GM18867 (cell line): ENCODE data around the gene MED25.

ENCODE experiments used
- ATAC-seq: cut with Tn5 transposase; IDR thresholded peaks from one replicate; pipeline ENCODE4 v1.9.1; 2021; ENCODE audit warnings: mild to moderate bottlenecking, moderate library complexity; ENCODE audit not compliant: unreplicated experiment

Gene MED25

GRCh38 chr19:49855676-49856573 is 37.8 kb downstream of the MED25 start:
- ATAC-seq: no peak

DNA sequence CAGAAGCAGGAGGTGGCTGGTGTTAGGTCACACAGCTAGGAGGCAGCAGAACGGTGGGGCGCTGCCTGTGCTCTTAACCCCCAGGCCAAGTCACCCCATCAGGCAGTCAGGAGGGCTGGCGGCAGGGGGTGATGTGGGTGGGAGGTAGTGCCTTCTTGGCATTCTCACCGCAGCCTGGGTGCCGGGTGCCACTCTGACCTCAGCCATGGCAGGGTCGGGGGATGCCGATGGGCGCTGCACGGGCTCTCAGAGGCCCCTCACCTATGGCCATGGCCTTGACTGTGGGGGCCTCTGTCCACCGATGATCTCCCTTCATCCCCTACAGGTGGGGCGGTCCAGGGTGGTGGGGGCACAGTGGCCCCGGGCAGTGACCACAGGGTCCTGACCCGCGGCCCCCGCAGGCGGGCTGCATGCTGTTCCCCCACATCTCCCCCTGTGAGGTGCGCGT is 38.5 kb downstream of the MED25 start:
- ATAC-seq: no peak

- ATAC-seq: no peak
Measured at GRCh38 chr19:49857061-49857837, 39.2 kb downstream of the MED25 start.

GRCh38 chr19:49857838-49858087 is 39.7 kb downstream of the MED25 start:
- no peak for ATAC-seq

DNA sequence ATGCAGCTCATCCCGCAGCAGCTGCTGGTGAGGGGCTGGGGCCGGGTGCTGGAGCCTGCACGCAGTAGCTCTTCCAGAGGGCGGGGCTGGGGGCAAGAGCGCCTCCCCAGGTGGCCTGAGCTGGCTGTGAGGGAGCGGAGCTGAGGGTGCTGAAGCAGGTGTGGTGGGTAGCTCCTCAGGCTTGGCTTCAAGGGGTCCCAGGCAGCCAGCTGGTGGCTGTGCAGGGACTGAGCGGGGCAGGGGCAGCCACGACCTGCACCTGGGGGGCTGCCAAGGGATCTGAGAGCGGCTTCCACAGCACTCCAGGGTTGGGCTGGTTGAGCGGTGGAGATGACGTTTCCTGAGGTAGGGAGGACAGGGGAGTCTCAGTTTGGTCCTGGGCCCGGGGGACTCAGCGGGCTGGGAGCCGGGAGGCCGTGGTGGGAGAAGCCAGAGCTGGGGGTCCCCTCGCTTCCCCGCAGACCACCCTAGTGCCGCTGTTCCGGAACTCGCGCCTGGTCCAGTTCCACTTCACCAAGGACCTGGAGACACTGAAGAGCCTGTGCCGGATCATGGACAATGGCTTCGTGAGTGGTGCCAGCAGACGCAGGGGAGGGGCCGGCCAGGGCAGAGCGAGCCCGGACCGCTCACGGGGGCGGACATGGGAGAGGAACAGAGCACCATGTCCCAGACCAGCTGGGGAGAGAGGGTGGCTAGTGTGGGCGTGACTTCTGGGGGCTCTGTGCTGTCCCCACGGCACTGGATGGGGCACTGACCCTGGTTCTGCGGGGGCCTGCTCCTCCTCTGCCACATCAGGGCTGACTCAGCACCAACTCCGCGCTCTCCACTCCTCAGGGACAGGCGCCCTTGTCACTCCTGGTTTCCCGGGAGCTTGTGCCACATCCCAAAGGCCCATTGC is 40.2 kb downstream of the MED25 start:
- ATAC-seq: no peak

DNA sequence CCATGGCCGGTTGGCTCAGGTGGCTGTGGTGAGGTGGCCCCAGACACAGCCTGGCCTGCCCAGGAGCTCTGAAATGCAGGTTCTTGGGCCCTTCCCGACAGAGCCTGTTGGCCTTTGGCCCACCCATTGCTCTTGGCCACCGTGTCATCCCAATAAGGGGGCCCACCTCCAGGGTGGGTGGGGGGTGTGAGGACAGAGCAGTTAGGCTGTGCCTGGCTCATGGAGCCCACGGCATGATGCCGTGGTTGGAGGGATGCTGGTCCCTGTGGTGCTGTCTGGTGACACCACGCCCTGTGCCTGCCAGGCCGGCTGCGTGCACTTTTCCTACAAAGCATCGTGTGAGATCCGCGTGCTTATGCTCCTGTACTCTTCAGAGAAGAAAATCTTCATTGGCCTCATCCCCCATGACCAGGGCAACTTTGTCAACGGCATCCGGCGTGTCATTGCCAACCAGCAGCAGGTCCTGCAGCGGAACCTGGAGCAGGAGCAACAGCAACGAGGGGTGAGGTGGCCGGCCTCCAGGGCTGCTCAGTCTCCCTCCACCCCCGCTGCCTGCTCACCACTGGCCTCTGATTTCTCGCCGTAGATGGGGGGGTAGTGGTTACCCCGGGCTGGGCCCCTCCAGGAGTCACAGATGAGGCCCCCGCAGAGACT is 41.7 kb downstream of the MED25 start:
- ATAC-seq: no peak

GRCh38 chr19:49860336-49861102 is 42.4 kb downstream of the MED25 start:
- ATAC-seq: no peak

DNA sequence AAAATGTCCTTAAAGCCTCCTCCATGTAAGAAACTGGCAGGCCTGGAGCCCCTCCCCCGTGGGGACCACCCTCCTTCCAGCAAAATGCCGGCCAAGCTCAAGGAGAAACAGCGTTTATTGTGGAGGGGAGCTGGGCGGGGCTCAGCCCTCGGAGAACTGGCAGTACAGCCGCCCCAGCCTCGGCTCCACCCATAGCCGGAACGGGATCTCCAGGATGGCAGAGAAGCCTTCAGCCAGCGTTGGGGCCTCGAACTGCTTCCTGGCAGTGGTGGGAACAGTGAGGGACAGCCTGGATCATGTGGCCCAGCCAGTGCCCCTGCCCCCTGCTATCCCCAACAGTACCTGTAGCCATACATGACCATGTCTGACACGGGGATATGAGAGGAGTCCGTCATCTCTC is 43.0 kb downstream of the MED25 start:
- ATAC-seq: no peak

DNA sequence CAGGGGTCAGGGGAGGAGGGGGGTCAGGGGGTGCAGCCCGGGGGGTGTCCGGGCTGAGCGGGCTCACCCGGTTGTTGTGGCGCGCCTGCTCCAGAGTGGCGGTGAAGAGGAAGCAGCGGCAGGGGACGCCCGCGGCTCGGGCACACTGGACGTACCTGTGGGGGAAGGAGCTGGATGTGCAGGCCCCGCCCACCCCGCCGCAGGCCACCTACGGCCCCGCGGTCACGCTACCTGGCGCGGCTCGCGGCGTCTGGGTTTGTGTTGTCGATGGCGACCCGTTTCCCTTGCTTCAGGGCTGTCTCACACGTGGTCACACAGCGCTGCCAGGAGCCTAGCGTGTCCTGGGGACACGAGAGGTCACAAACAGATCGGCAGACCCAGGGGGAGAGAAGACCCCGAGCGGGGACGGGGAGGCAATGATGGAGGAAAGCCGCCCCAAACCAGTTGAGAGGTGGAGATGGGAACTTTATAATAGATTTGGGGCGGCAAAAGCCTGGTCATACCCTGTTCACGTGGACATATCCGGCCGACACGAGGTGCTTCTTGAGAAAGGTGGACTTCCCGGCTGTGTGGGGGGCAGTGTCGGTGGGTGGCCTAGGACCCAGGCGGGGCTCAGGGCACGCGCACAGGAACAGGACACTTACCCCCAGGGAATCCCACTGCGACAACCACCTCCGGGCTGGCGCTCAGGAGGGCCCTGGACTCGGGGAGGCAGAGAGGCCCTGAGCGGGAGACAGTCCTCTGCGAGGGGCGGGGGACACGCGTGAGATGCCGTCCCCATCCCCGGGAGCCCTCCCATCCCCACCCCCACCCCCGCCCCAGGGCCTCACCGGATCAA is 43.7 kb downstream of the MED25 start:
- no peak for ATAC-seq

GRCh38 chr19:49862391-49863253 is 44.5 kb downstream of the MED25 start:
- no peak for ATAC-seq

- no peak for ATAC-seq
Measured at GRCh38 chr19:49863254-49863934, 45.3 kb downstream of the MED25 start.

DNA sequence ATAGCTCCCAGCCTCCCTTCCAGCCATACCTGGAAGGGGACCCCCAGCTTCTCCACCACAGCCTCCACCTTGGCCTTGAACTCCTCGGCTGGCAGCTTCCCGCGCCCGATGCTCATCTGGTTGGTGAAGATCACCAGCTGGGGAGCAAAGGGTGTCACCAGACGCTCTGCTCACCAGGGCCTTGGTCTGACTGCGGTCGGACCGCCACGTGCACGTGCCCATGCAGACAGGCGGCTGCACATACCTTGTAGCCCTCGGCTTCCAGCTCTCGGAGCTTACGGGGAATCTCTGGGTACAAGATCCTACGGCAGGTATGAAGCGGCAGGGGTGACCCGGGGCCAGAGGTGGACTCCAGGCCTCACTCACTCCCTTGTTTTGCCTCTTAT is 45.8 kb downstream of the MED25 start:
- no peak for ATAC-seq

DNA sequence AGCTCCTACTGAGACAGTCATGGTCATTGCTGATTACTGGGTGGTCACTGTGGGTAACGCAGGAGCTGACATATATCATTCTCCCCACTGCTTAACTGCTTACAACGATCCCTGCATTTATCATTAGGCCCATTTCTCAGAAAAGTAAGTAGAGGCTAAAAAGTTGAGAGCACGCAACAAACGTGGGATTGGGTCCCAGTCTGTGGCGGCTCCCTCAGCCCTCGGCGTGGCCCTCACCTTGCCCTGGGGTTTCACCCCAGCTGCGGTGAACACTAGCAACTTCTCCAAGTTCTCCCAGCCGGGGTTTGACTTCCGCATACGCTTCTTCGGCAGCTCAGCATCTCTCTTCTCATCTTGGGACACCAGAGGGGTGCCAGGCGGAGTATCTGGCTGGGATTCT is 46.8 kb downstream of the MED25 start:
- ATAC-seq: no peak

DNA sequence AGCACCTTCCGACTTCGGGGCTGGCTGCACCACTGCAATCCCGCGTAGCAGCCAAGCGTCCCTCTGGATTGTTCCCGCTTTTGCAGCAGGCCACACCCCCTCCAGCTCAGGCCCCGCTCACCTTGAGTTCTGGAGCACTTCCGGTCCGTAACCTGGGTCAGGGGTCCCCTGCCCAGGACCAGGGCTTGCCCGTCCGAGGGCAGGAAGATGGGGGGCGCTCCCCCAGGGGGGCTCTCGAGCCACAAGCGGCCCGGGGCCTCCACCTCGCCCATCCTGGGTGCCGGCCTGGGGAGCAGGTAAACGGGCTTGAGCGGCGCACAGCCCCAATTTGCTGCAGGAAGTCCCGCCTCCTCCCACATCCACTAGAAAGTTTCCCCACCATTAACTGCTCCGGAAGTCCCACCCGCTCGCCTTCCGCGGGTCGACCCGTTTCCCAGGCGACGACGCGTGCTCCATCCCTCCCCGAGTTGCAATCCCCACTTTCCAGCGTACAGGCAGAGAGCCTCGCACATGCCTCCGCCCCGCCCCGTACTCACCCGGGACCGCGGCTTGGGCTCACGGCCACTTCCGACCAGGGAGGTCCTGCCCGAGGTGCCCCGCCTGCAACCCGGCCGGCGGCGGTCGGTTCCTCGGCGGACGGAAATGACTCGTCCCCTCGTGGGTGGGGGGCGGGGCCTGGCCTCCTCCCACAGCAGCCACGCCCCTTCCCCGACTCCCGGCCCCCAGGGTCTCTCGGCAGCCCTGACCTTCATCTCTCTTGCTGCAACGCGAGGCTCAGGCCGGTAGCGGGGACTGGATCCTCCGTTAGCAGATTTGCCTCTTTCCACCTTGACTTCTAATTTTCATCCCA is 49.1 kb downstream of the MED25 start, which contains the start of gene PNKP:
PNKP (minus strand) TSS at position 644 of the 850 bp plus-strand sequence; CDS start at position 272, 372 bp downstream.
- peak; percentile 35 for ATAC-seq

DNA sequence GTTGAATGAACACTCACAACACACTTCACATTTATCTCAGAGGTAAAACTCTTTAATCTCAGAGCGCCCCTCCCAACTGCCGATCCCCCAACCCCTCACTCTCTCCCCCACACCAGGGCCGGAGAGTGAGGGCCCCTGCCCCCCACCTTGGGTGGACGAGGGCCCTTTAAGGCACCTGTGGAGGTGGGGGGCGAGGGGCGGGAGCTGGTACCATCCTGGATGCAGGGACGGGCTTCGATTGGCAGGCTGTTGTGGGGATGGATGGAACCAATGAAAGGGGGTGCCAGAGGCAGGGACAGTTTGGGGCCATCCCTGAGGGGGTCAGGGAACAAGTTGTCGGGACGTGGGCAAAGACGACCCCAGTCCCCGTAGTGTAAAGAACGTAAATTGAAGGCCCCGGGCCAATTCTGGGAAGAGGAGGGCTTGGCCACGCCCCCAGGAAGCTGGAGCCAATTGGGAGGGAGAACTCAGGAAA is 51.0 kb downstream of the MED25 start:
- ATAC-seq: no peak
